Mucosa of stomach (tissue), 1 donor: Measurements from ENCODE around the gene GSG1.
"Not testable (repeated sequence)": the region's sequence is repeated elsewhere in the genome, so short reads cannot be mapped to it uniquely, and the experiment has no call there.

ENCODE experiments used
- H3K27me3 ChIP-seq: one replicate; pipeline ENCODE4 v1.7.0; 2013; ENCODE audit warnings: mild to moderate bottlenecking, low read length; ENCODE audit not compliant: control insufficient read depth, insufficient read depth
- H3K36me3 ChIP-seq: one replicate; pipeline ENCODE4 v1.7.0; 2013; ENCODE audit warnings: low read length; ENCODE audit not compliant: control insufficient read depth, insufficient read depth
- H3K4me1 ChIP-seq: one replicate; pipeline ENCODE4 v1.7.0; 2013; ENCODE audit warnings: mild to moderate bottlenecking, low read length; ENCODE audit not compliant: control insufficient read depth, insufficient read depth
- H3K4me3 ChIP-seq: one replicate; pipeline ENCODE4 v1.7.0; 2013; ENCODE audit warnings: low read length
- H3K9ac ChIP-seq: one replicate; pipeline ENCODE4 v1.7.0; 2013; ENCODE audit warnings: mild to moderate bottlenecking, low read length, moderate library complexity
- H3K9me3 ChIP-seq: one replicate; pipeline ENCODE4 v1.7.0; 2013; ENCODE audit warnings: mild to moderate bottlenecking, low read length, moderate library complexity; ENCODE audit not compliant: control insufficient read depth
- donor health status: Pancreatic carcinoma.

Gene GSG1

DNA sequence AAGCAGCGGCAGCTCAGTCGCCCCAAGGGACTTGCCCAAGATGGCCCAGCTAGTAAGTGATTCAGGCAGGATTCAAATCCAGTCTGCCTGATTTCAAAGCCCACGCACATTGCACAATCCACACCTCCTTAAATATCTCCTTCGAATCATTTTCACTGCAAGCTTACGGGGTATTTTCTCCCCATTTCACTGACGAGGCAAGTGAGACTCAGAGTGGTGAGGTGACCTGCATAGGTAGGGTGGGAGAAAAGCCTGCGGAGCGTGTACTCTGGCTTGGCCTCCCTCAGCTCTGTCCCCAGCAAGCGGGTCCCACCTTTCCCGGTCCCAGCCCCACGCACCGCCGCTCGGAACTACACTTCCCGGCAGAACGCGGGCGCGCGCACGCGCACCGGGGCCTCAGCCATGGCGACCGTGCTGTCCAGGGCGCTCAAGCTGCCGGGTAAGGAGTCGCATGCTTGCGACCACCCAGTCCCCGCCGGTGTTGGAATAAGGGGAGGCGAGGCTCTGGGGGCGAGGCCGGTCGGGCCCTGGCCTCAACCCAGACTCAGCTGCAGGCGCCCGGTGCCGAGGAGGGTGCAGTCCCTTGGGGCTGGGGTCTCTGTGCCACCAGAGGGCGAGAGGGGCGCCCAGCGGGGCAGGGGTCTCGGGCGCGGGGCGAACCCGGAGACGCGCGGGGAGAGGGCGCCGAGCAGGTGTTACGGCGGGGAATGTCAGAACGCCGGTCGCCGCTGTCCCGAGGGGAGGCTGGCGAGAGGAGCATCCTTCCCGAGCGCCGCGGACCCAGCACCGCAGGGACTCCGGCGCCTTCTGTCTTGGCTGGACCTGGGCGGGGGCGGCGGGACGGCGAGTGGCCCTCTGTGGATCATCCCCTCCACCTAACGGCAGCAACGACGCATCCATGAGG lies 59.2 kb downstream of the GSG1 start, which contains the start of gene FAM234B:
Gene FAM234B, plus strand, starts transcription at position 380 of the 904 bp plus-strand sequence. Its CDS starts 23 bp downstream, at position 403.
- no peaks in the 10 kb centered on the region for H3K9me3 ChIP-seq
- H3K36me3 ChIP-seq, result no peaks in the 10 kb centered on the region
- H3K4me3 ChIP-seq, result peak within 1 kb of the TSS; percentile 42
- H3K27me3 ChIP-seq, result peaks cover 56% of the 10 kb centered on the region
- H3K4me1 ChIP-seq, result peaks cover 8% of the 10 kb centered on the region
- H3K9ac ChIP-seq, result peak within 1 kb of the TSS; percentile 58

DNA sequence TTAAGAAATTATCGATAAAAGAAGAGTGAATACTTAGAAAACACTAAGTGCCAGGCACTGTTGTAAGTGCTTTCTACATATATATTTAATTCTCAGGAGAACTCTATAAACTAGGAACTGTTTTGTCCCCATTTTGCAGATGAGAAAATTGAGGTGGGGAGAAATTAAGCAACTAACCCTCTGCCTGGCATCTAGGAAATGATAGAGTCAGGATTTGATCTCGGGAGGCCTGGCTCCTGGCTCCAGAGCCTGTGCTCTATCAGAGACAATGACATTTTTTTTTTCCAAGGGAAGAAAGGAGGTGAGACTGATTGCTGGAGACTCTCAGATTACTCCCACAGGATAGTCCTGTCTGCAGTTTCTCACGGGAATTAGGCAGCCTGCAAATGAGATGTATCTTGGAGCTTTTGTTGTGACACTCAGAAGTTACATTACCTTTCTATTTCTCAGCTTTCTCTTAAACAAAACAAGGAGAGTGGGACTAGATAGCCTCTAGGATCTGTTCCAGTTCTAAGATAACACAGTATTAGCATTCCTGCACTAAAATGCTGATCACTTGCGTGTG lies 60.7 kb downstream of the GSG1 start:
- Histone ChIP-seq H3K4me3 (no peak overlapping the region), H3K4me1 (peaks cover 8% of the 10 kb centered on the region), H3K36me3 (no peaks in the 10 kb centered on the region), H3K27me3 (peaks cover 49% of the 10 kb centered on the region), H3K9ac (no peak overlapping the region), H3K9me3 (no peaks in the 10 kb centered on the region)

DNA sequence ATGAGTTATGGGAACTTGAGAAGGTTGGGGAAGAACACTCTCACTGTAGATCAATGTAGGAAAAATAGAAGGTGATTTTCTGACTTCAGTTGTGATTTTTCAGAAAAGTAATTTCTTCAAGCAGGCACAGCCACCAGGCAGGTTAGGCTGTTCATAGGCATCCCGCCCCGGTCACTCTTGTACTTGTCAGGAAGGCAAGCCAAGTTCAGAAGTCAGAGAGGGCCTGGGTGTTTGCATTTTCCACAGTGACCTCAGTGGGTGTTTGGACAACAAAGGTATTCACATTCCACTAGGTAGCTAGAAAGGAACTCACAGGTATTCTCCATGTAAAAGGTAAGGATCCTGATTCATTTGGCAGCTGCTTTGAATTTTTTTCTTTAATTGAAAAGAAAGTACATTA lies 62.2 kb downstream of the GSG1 start:
- Histone ChIP-seq H3K27me3 (peaks cover 53% of the 10 kb centered on the region), H3K4me1 (peaks cover 8% of the 10 kb centered on the region), H3K36me3 (no peaks in the 10 kb centered on the region), H3K9me3 (no peaks in the 10 kb centered on the region), H3K9ac (no peak overlapping the region), H3K4me3 (no peak overlapping the region)

DNA sequence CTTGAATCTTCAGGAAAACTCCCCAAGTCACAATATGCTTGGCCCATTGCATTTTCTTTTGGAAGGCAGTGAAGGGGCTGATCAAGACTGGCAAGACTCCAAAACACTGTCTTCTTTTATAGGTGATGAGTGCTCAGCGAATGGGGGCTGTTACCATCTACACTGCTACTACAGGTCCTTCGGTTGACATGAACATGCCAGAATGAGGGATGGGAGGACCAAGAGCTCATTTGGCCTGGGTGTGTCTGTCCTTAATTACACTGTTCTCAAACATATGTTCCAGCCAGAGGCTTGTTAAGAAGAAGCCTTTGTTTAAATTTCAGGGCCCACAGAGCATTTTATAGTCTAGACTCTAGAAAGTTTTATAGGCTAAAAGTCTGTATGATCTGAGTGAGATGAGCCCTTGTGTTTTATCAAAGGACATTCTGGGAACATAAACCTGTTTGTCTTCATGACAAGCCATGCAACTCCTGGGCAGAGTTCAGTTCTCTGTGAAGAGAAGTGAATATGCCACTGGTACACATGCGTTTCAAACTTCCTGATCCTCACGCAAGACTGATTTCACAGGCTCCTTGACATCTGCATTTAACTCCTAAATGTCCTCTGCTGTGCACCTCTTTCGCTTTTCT lies 64.0 kb downstream of the GSG1 start:
- Histone ChIP-seq H3K9me3 (no peaks in the 10 kb centered on the region), H3K4me1 (peaks cover 4% of the 10 kb centered on the region), H3K9ac (no peak overlapping the region), H3K27me3 (peaks cover 52% of the 10 kb centered on the region), H3K4me3 (no peak overlapping the region), H3K36me3 (no peaks in the 10 kb centered on the region)

DNA sequence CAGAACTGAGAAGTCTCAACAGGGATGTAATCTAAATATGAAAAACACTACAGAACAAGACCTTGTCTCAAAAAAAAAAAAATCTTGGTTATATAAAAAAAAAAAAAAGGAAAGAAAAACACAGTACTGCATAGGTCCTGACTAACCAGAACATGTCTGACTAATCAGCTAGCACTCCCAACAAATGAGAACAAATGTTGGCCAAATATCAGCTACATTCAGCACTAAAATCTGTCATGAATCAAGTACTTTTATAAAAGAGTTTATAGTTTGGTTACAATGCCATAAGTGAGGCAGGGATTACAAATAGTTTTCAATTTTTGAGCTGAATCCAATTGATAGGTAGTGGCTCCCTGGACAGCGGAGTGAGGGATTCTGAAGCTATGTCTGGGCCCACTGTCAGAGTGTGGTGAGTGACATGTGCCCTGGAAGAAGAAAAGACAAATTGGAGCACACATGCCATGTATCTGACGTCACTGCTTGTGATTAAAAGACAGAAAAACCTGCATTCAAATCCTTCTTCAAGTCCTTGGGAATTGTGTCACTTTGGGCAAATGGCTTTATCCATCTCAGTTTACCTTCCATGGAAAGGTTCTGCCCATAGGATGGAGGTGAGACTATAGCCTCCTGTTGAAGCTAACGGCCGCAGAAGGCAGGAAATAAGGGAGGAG lies 64.8 kb downstream of the GSG1 start:
- H3K4me1 ChIP-seq, result no peaks in the 10 kb centered on the region
- peaks cover 47% of the 10 kb centered on the region for H3K27me3 ChIP-seq
- no peak overlapping the region for H3K4me3 ChIP-seq
- no peak overlapping the region for H3K9ac ChIP-seq
- no peaks in the 10 kb centered on the region for H3K36me3 ChIP-seq
- H3K9me3 ChIP-seq, result no peaks in the 10 kb centered on the region

GRCh38 chr12:13036881-13037280 lies 66.6 kb downstream of the GSG1 start:
- no peaks in the 10 kb centered on the region for H3K9me3 ChIP-seq
- no peaks in the 10 kb centered on the region for H3K36me3 ChIP-seq
- H3K4me1 ChIP-seq, result no peaks in the 10 kb centered on the region
- H3K9ac ChIP-seq, result no peak overlapping the region
- no peak overlapping the region for H3K4me3 ChIP-seq
- peaks cover 43% of the 10 kb centered on the region for H3K27me3 ChIP-seq

DNA sequence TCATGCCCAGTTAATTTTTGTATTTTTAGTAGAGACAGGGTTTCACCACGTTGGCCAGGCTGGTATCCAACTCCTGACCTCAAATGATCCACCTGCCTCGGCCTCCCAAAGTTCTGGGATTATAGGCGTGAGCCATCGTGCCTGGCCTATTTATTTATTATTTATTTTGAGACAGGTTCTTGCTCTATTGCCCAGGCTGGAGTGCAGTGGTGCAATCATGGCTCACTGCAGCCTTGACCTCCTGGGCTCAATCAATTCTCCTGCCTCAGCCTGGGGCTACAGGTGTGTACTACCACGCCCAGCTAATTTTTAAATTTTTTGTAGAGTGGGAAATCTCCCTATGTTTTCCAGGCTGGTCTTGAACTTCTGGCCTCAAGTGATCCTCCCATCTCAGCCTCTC lies 68.1 kb downstream of the GSG1 start:
- H3K9me3 ChIP-seq, H3K9ac ChIP-seq, H3K36me3 ChIP-seq, H3K4me3 ChIP-seq, H3K4me1 ChIP-seq: not testable (repeated sequence)
- peaks cover 48% of the 10 kb centered on the region for H3K27me3 ChIP-seq
